Measurements from ENCODE around the gene INTS15. TPM values are rescaled to one million over a fixed set of nuclear protein-coding genes. Genes with fewer than 3 reads are reported as not detected.
"Not testable (repeated sequence)": the region's sequence is repeated elsewhere in the genome, so short reads cannot be mapped to it uniquely, and the experiment has no call there.

The INTS15 gene
- total RNA-seq, 1 donor from 2014 or later: 14.1 TPM

GRCh38 chr7:6615723-6616555 is 26.1 kb downstream of the INTS15 start:
- DNase-seq (ENCODE audit: low spot score): no peak
- peak; percentile 27 for ATAC-seq

DNA sequence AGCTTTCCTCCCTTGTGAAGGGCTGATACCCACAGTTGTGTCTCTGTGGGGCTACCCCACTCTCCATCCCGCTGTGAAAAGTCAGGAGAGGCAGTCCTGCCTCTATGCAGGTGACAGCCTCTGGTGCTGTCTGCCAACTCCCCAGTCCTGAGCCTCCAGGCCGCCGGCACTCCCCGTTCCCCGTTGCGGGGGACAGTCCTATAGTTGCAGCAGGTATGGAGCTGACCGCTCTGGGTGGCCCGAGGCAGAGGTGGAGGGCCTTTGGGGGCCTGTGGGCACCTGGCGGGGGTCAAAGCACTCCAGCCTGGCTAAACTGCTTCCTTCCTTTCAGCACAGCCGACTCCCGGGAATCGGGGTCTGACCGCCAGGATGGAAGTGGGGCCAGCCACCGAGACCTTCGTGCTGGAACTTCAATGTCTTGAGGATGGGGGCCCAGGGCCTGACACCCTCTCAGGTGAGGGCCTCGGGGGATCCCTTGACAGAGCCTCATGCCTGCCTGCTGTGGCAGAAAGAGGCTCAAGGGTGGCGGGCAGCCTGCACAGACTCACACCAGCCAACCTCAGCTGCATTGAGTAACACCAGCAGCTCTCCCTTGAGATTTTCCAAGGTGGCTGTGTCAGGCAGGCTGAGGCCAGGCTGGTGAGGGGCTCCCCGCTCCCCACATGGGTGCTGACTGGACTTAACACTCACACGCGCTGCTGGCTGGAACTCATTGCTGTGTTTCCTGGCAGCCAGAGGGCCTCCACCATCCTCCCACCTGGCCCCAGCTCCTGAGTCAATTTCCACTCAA is 27.2 kb downstream of the INTS15 start:
- no peak for ATAC-seq

DNA sequence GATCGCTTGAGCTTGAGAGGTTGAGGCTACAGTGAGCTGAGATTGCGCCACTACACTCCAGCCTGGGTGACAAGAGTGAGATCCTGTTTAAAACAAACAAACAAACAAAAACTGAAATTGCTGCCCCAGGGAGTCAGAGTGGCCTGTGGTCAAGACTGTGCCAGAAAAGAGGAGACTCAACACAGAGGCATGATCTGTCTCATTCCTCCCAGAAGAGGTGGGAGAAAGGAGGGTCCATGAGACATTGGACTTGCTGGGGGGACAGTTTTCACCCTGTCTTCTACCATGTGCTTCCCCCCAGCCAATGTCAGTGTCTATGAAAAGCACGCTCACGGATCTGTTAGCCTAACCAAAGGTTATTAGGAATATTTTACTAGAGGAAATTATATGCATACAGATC is 28.8 kb downstream of the INTS15 start:
- DNase-seq (ENCODE audit: low spot score) (no peak), ATAC-seq (no peak)

More for the DNA sequence above, 27.2 kb downstream of the INTS15 start:
- DNase-seq (ENCODE audit: low spot score): no peak

- DNase-seq (ENCODE audit: low spot score) (no peak), ATAC-seq (no peak)
These were observed 30.1 kb downstream of the INTS15 start for GRCh38 chr7:6619961-6620360.

- DNase-seq (ENCODE audit: low spot score): no peak
- ATAC-seq: no peak
These were observed 31.6 kb downstream of the INTS15 start for GRCh38 chr7:6621195-6622133.

- DNase-seq (ENCODE audit: low spot score) (no peak), ATAC-seq (no peak)
These were observed 32.4 kb downstream of the INTS15 start for GRCh38 chr7:6622134-6622710.

- DNase-seq (ENCODE audit: low spot score) (no peak), ATAC-seq (no peak)
These were observed 33.9 kb downstream of the INTS15 start for GRCh38 chr7:6623589-6624245.

GRCh38 chr7:6624246-6624611 is 34.4 kb downstream of the INTS15 start:
- no peak for ATAC-seq
- no peak for DNase-seq (ENCODE audit: low spot score)

DNA sequence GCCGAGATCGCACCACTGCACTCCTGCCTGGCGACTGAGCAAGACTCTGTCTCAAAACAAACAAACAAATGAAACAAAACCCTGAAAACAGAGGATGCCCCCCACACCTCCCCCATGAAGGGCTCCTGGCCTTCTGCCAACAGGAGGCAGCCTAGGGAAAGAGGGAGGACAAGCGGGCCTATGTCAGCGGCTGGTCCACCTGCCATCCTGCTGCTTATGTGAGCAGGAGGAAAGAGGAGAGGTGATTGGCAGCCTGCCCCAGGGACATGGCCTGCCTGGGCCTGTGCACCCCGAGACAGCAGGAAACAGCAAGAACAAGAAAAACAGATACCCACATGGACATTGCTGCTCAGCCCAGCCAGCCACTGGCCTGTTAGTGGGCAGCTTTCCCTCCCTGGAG is 38.2 kb downstream of the INTS15 start:
- ATAC-seq (no peak), DNase-seq (ENCODE audit: low spot score) (no peak)

DNA sequence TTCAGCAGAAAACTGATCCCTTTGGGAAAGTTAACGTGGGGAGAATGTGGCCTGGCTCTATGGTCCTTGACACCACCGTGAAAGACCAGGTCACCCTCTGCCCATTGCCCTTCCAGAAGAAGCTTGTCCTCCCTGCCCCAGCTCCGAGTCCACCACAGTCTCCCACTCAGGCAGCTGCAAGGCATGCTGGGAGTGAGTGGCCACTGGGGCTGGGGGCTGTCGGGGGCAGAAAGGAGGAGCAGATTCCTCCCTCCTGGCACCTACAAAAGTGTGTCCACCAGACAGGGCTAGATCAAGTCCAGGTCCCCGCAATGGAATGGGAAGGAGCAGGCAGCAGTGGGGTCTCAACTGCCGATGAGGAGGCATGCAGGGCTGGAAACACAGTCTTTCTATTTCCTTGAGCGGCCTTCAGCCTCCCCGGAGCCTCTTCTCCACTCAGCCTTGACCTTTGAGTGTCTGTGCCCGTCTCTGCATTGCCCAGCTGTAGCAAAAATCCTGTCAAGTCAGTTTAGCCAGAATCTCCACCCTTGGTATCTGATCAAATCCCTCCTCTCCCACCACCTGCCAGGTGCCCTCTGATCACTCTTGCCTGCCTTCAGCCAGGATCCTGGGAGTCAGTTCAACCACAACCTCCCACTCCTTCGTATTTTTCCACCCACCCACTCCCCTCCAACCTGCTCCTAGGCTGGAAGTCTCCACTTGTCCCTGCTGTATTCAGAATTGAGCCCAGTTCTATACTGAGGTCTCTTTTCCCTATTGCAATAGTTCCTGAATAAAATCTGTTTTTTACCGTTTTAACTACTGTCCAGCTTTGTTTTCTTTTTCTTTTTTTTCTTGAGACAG is 40.4 kb downstream of the INTS15 start:
- no peak for ATAC-seq
- DNase-seq (ENCODE audit: low spot score): no peak

- DNase-seq (ENCODE audit: low spot score) (no peak), ATAC-seq (no peak)
These were observed 41.8 kb downstream of the INTS15 start for GRCh38 chr7:6631605-6632004.

GRCh38 chr7:6634021-6634420 is 44.2 kb downstream of the INTS15 start:
- DNase-seq (ENCODE audit: low spot score) (no peak), ATAC-seq (no peak)

- not testable (repeated sequence) for DNase-seq (ENCODE audit: low spot score); ATAC-seq
These were observed 45.1 kb downstream of the INTS15 start for GRCh38 chr7:6634971-6635370.

DNA sequence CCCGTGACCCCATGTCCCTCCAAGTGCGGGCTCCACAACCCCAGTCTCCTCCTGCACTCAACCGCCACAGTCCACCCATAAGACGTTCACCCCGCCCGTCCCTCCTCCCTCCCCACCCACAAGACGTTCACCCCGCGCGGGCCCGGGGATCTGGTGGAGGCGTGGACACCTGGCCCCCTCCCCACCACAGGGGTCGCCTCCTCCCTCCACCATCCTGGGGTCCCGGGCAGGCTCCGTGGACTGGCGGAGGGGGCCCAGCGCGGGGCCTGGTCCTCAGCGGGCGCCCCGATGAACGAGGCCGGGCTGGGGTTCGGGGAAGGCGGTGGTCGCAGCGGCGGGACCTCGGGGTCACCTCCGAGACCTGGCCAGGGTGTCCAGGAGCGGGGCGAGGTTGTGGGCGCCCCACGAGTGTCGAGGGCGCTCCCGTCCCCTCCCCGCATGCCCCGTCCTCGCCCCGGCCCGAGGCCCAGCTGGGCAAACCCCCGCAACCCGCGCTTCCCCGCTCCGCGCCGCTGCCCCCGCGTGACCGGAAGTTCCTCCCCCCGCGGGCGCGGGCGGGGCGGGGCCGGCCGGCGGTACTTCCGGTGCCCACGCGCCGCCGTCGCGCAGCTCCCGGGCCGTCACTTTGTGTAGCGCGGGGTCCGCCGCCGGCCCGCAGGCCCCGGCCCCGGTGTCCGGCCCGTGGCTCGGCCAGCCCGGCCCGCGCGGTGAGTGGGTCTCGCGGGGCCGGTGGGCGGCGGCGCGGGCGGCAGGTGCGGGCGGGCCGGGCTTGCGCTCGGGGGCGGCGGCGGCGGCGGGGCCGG is 47.1 kb downstream of the INTS15 start, which contains the start of gene ZNF316:
ZNF316 (plus strand) TSS at position 578 of the 803 bp plus-strand sequence. CDS start 5,092 bp downstream, outside the sequence.
- DNase-seq (ENCODE audit: low spot score): peak; percentile 71
- peak; percentile 94 for ATAC-seq

- no peak for DNase-seq (ENCODE audit: low spot score)
- ATAC-seq: peak; percentile 6
These were observed 47.9 kb downstream of the INTS15 start for GRCh38 chr7:6637544-6638229.

DNA sequence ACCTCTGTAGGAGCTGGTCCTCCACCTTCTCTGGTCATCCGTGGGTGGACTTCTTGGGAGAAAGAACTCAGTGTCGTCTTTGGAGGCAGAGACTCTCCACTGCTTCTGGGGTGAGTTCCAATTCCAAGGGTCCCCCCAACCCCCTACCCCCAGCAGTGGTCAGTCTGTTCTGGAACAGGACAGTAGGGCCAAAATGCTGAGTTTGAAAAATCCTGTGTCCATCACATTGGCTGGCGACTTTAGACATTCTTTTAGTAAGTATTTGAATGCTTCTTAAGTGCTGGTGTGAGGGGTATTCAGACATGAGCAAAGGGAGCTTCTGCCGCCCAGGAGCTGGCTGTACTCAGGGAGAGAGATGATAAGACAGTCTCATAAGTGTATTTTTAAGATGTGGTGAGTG is 49.2 kb downstream of the INTS15 start:
- DNase-seq (ENCODE audit: low spot score) (no peak), ATAC-seq (no peak)

DNA sequence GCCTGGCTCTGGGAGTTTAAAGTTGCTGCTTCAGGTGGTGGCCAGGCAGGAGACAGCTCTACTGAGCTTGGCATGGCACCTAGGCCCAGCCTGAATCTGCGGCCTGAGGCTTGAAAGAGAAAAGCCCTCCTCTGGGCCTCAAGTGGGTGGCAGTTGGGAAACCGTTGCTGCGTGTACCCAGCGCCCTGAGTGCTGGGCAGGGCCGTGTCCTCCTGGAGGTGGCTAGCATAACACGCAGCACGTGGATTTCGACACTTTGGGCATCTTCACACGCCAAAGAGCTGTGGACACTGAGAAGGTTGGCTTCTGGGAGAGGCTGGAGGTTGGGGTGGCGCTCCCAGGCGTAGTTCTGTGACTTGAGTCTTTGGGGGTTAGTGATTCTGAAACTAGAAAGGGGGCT is 49.8 kb downstream of the INTS15 start:
- DNase-seq (ENCODE audit: low spot score) (no peak), ATAC-seq (no peak)
